Glutamatergic neuron (in vitro differentiated cells): ENCODE measurements around the gene EFEMP1. TPM values are rescaled to one million over a fixed set of nuclear protein-coding genes. Genes with fewer than 3 reads are reported as not detected.

Experiments used
- DNase-seq: peaks from one replicate; pipeline ENCODE4 v3.0.0; 2022
- H3K27ac Mint-ChIP-seq: one replicate; pipeline ENCODE4 v1.8.0; 2020; ENCODE audit warnings: mild to moderate bottlenecking, mixed read lengths, inconsistent platforms; ENCODE audit not compliant: unreplicated experiment
- H3K27me3 Mint-ChIP-seq: one replicate; pipeline ENCODE4 v1.8.0; 2020; ENCODE audit warnings: mild to moderate bottlenecking, moderate library complexity, mixed read lengths, inconsistent platforms; ENCODE audit not compliant: unreplicated experiment
- H3K36me3 Mint-ChIP-seq: one replicate; pipeline ENCODE4 v1.8.0; 2020; ENCODE audit warnings: mild to moderate bottlenecking, mixed read lengths, inconsistent platforms; ENCODE audit not compliant: unreplicated experiment
- H3K4me1 Mint-ChIP-seq: one replicate; pipeline ENCODE4 v1.8.0; 2020; ENCODE audit warnings: mild to moderate bottlenecking, low read depth, mixed read lengths, inconsistent platforms; ENCODE audit not compliant: unreplicated experiment
- H3K4me3 Mint-ChIP-seq: one replicate; pipeline ENCODE4 v1.8.0; 2020; ENCODE audit warnings: mild to moderate bottlenecking, mixed read lengths, inconsistent platforms; ENCODE audit not compliant: unreplicated experiment
- H3K9me3 Mint-ChIP-seq: one replicate; pipeline ENCODE4 v1.8.0; 2020; ENCODE audit warnings: mild to moderate bottlenecking, moderate library complexity, mixed read lengths, inconsistent platforms; ENCODE audit not compliant: unreplicated experiment
- CTCF ChIP-seq: fragments of 200-600 bp; sonication (generic); IDR thresholded peaks from one replicate; pipeline ENCODE4 v1.5.0; 2021; ENCODE audit not compliant: partially characterized antibody, unreplicated experiment
- total RNA-seq: library from RNA; stranded (reverse); fragmentation: NEBNext Ultra II Directional; extraction: Animal tissue kit (Norgen Biotek cat#: 25700); gene quantifications from one replicate; pipeline ENCODE4 v1.2.1, GENCODE V29; 2021; ENCODE audit not compliant: unreplicated experiment

Gene EFEMP1
- total RNA-seq, 1 donor from 2014 or later, result 1.2 TPM

- peaks cover 2% of the 10 kb centered on the region for H3K27me3 Mint-ChIP-seq
- H3K36me3 Mint-ChIP-seq, result no peaks in the 10 kb centered on the region
- no peaks in the 10 kb centered on the region for H3K4me1 Mint-ChIP-seq
- H3K9me3 Mint-ChIP-seq, result no peaks in the 10 kb centered on the region
- H3K4me3 Mint-ChIP-seq, result no peak overlapping the region
- DNase-seq, result no peak
- no peak for TF ChIP-seq CTCF
- H3K27ac Mint-ChIP-seq, result no peak overlapping the region
Observed at GRCh38 chr2:55865096-55865835, 58.3 kb downstream of the EFEMP1 start.

- peaks cover 2% of the 10 kb centered on the region for H3K27me3 Mint-ChIP-seq
Observed at GRCh38 chr2:55864351-55865084, 59.1 kb downstream of the EFEMP1 start.

GRCh38 chr2:55862673-55863390 lies 60.8 kb downstream of the EFEMP1 start:
- DNase-seq, result no peak
- peaks cover 2% of the 10 kb centered on the region for H3K27me3 Mint-ChIP-seq
- no peak overlapping the region for H3K27ac Mint-ChIP-seq
- no peaks in the 10 kb centered on the region for H3K9me3 Mint-ChIP-seq
- TF ChIP-seq CTCF, result no peak
- no peaks in the 10 kb centered on the region for H3K36me3 Mint-ChIP-seq
- no peaks in the 10 kb centered on the region for H3K4me1 Mint-ChIP-seq
- no peak overlapping the region for H3K4me3 Mint-ChIP-seq

More at GRCh38 chr2:55864351-55865084, 59.1 kb downstream of the EFEMP1 start:
- no peaks in the 10 kb centered on the region for H3K36me3 Mint-ChIP-seq
- H3K4me1 Mint-ChIP-seq, result no peaks in the 10 kb centered on the region
- no peaks in the 10 kb centered on the region for H3K9me3 Mint-ChIP-seq
- no peak for TF ChIP-seq CTCF
- no peak overlapping the region for H3K4me3 Mint-ChIP-seq
- H3K27ac Mint-ChIP-seq, result no peak overlapping the region
- DNase-seq, result no peak

GRCh38 chr2:55862246-55862645 lies 61.3 kb downstream of the EFEMP1 start:
- no peak for DNase-seq
- no peak for TF ChIP-seq CTCF

More at GRCh38 chr2:55862246-55862645, 61.3 kb downstream of the EFEMP1 start:
- Mint-ChIP-seq H3K4me3 (no peak overlapping the region), H3K9me3 (no peaks in the 10 kb centered on the region), H3K36me3 (no peaks in the 10 kb centered on the region), H3K27me3 (no peaks in the 10 kb centered on the region), H3K27ac (no peak overlapping the region), H3K4me1 (no peaks in the 10 kb centered on the region)
